WTC11 (cell line): ENCODE results near the gene SPAG5.
A peak's percentile ranks its signal among the peaks of the same experiment; 100 is the strongest.

Source experiments
- CTCF ChIP-seq: fragments of 200-600 bp; IDR thresholded peaks from 2 replicates; pipeline ENCODE4 v1.8.0; 2022; ENCODE audit warnings: antibody characterized with exemption
- ETV6 ChIP-seq: sonication (generic); formaldehyde crosslinking; IDR thresholded peaks from 2 replicates; pipeline ENCODE4 v1.8.1; 2022; ENCODE audit warnings: mild to moderate bottlenecking, missing genetic modification reagents
- ZNF138 ChIP-seq: sonication (generic); formaldehyde crosslinking; conservative IDR thresholded peaks from 2 replicates; pipeline ENCODE4 v1.8.1; 2022; ENCODE audit warnings: mild to moderate bottlenecking, moderate library complexity, missing genetic modification reagents

- TF ChIP-seq CTCF (peak; percentile 47; the same call in 1 of the 2 replicates), ETV6 (CRISPR knock-in tag) (no peak), ZNF138 (no peak)
Measured at GRCh38 chr17:28643983-28644786, 45.4 kb upstream of the SPAG5 start.
